HG03575 (cell line): ENCODE results near the gene KLK6.

ENCODE experiments used
- ATAC-seq: cut with Tn5 transposase; IDR thresholded peaks from one replicate; pipeline ENCODE4 v1.9.1; 2021; ENCODE audit not compliant: unreplicated experiment, insufficient number of reproducible peaks, low FRiP score; ENCODE audit errors: extremely low read depth

KLK6 gene

DNA sequence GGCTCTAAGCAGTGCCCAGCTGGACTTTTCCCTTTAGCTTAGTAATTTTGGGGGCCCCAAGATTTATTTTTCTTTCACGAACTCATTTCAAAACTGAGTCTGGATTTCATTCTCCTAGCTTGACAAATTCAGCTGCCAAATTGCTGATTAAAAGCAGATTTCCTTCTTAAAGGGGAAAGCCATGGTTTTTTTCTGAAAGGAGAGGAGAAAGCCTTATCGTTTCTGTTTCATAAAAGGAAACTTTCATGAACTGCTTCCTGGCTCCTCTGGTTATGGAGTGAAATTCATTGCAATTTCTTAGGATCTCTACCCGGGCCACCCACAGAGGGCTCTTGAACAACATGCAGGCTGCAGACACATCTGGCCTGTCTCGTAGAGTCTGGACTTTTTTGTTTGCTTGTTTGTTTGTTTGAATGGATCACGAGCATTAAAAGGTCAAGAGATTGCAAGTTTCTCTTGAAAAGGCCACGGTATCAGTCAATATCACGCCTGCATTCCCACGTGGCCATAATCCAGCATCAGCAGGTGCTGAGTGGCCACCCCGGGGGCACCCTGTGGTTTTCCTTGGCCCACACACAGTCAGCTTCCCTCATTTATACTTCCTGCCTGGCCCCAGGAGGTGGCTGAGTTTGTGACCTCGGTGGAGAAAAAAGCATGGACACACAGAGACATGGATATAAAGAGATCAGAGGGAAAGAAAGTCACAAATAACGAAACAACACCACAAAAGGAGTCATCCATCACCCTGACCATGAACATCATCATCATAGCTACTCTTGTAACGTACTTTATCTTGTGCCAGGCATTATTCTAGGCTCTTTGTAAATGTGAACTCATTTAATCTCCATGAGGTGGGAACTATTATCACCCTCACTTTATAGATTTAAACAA, 47.7 kb downstream of the KLK6 start:
- ATAC-seq: no peak

DNA sequence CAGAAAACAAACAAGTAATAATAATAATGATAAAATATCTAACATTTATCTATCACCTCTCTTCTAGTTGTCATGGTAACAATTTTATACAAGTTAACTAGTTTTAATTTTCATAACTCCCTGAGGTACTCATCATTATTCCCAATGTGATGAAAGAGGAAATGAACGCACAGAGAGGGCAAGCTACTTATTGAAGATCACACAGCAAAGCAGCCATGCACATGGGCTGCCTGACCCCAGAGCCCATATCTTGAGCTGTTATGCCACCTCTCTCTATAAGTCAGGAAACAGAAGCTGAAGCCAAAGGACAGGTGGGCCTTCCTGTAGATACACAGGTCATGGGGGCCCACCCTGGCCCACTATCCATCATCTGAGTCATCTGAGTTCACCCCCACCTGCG, 53.3 kb downstream of the KLK6 start:
- no peak for ATAC-seq

DNA sequence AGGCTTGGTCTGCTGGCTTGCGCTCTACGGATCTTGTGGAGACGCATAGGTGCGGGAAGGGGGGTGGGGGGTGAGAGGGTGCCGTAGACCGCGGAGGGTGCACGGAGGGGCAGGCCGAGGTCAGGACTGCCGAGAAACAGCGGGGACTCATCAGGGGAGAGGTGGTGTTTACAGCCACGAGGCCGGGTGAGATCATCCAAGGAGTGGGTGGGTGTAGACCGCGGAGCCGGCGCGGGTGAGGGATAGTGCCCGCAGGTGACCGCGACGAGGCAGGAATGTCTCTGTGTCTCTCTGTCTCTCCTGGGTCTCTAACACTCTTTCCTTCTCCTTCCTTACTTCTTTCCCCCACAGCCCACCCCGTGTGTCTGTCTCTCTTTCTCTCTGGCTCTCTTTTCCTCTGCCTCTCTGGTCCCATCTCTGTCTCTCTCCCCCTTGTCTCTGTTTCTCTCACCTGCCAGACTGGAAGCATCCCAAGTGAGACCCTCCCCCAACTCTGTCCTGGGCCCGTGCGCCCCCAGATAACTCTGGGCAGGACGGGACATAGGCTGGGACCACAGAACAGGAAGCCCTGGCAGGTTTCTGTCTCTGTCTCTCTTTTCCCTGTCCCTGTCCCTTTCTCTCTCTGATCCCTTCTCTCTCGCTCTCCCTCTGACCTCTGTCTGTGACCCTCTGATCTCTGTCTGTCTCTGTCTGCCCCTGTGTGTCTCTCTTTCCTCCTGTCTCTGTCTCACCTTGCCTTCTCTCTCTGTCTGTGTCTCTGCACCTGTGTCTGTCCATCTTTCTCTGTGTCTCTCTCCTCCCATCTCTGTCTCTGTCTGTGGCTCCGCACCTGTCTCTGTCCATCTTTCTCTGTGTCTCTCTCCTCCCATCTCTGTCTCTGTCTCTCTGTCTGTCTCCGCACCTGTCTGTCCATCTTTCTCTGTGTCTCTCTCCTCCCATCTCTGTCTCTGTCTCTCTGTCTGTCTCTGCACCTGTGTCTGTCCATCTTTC, 56.4 kb downstream of the KLK6 start:
- ATAC-seq: no peak

DNA sequence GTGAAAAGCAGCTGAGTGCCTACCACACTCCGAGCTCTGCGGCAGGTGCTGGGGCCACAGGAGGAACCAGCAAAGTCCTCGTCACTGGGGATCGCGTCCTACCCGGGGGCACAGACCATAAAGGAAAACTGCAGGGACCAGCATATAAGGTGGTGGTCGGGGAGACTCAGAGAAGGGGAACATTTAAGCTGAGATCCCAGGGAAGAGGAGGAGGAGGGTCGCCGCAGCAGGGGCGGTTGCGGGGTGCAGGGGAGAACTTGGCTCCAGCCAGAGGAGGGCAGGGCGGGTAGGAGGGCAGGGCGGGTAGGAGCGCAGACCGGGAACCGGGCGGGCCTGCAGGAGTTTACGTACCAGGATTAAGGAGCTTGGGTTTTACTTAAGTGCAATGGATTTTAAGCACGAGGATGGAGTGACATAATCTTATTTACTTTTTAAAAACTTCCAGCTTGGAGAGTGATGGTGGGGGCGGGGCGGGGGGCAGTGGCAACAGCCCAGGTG, 57.2 kb downstream of the KLK6 start:
- no peak for ATAC-seq

DNA sequence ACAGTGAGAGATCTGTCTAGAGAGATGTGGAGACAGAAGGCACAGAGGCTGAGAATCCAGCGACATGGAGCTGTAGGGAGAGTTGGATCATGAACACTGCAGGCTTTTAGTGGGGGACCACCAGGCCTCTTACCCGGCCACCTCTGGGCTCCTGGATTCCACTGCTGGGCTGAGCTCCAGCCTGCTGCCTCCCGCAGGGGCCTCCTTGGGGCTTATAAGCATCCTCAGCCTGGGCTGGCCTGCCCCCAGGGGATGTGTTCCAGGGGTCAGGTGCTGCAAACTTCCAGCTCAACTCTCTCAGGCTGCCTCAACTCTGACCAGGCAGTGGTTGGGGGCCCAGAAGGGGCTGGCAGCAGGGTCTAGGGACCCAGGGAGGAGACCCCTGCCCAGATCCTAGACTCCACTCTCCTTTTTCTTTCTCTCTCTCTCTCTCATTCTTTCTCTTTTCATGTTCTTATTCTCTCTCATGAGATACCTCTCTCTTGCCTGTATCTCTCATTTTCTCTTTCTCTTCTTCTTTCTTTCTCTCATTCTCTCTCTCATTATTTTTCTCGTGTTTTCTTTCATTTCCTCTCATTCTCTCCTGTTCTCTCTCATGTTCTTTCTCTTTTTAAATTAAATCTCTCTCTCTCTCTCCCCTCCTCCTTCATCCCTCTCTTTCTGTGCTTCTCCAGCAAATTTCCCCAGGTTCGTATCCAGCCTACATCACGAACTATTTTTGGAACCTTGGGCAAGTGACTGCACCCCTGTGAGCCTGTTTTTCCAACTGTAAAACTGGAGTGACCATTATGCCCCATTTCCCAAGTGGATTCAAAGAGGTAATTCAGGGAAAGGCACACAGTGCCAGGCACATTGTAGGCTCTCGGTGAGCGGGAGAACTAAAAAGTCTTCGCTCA, 57.9 kb downstream of the KLK6 start, which contains the start of gene KLK4:
Gene KLK4, minus strand, starts transcription at position 190 of the 896 bp plus-strand sequence. CDS start 657 bp downstream, outside the sequence.
- ATAC-seq: no peak

DNA sequence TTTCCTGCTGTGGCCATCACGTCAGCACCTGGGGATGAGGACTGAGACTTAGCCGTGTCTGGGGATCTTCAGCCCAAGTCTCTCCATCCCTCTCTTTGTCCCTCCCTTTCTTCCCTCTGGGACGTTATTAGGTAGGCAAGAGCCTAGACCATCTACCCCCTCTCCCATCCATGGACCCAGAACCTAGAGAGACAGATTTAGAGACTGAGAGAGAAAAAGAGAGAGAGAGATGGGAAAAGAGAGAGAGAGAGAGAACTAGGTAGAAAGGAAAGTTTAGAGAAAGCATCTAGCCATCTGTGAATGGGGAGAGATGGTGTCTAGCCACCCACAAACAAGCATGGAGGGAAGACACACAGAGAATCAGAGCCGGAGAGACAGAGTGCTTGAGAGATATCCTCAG, 58.7 kb downstream of the KLK6 start:
- ATAC-seq: no peak

DNA sequence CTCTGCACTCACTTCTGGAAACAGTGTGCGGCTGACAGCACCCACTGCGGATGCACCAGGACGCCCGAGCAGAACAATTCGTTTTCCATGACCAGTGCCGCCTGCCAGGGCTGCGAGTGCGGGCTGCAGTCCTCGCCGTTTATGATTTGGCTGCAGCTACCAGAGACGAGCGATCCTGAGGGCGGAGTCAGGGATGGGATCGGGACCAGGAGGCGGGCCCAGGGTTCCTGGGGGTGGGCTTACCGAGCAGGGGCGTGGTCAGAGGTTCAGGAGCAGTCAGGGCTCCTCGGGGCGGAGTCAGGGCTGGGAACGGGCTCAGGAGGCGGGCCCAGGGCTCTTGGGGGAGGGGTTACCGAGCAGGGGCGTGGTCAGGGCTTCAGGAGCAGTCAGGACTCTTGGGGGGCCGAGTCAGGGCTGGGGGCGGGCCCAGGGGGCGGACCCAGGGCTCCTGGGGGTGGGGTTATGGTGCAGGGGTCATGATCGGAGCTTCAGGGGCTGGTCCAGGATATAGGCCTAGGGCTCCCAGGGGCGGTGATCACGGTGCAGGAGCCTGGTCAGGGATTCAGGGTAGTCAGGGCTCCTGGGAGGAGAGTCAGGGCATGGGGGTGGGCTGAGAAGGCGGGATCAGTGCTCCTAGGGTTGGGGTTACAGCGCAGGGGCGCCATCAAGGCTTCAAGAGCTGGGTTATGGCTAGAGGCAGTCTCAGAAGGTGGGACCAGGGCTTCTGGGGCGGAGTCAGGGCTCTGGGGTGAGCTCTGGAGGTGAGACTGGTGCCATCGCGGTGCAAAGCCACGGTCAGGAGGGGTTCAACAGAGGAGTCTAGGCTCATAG, 59.9 kb downstream of the KLK6 start:
- ATAC-seq: no peak
